ENCODE results near the gene CDH22. TPM values are rescaled to one million over a fixed set of nuclear protein-coding genes. Genes with fewer than 3 reads are reported as not detected.

Gene CDH22
- total RNA-seq, 2 donors from 2014 or later: not detected

- no peak for DNase-seq (ENCODE audit: low spot score)
Measured at GRCh38 chr20:46128310-46129151, 179.8 kb downstream of the CDH22 start.

GRCh38 chr20:46127396-46128010, 180.8 kb downstream of the CDH22 start:
- no peaks in the 10 kb centered on the region for H3K4me1 Mint-ChIP-seq (ENCODE audit: low read depth in 2 of 2)
- no peaks in the 10 kb centered on the region for H3K9me3 Mint-ChIP-seq
- no peak for DNase-seq (ENCODE audit: low spot score)
- ATAC-seq: no peak
- no peaks in the 10 kb centered on the region for H3K36me3 Mint-ChIP-seq
- H3K4me3 Mint-ChIP-seq: no peak overlapping the region
- no peak overlapping the region for H3K27ac Mint-ChIP-seq
- H3K27me3 Mint-ChIP-seq: peaks cover 3 to 6% of the 10 kb centered on the region in 2 donors

More at GRCh38 chr20:46128310-46129151, 179.8 kb downstream of the CDH22 start:
- Mint-ChIP-seq H3K27ac (no peak overlapping the region), H3K27me3 (peaks cover 8 to 11% of the 10 kb centered on the region in 2 donors), H3K4me3 (no peak overlapping the region), H3K9me3 (no peaks in the 10 kb centered on the region), H3K36me3 (no peaks in the 10 kb centered on the region), H3K4me1 (ENCODE audit: low read depth in 2 of 2) (no peaks in the 10 kb centered on the region)
- ATAC-seq: no peak

GRCh38 chr20:46126440-46127056, 181.8 kb downstream of the CDH22 start:
- Mint-ChIP-seq H3K27ac (no peak overlapping the region), H3K27me3 (peaks cover 0 to 3% of the 10 kb centered on the region in 2 donors), H3K4me1 (ENCODE audit: low read depth in 2 of 2) (peaks cover 0 to 2% of the 10 kb centered on the region in 2 donors), H3K36me3 (no peaks in the 10 kb centered on the region), H3K9me3 (no peaks in the 10 kb centered on the region), H3K4me3 (no peak overlapping the region)
- no peak for DNase-seq (ENCODE audit: low spot score)
- ATAC-seq: no peak

Other genes starting within 250 kb of the CDH22 start
- 10 to 100 TPM; 33.9 to 34.2 TPM for gene NCOA5, start 218.5 kb downstream of the CDH22 start, total RNA-seq
- 10 to 100 TPM in 1 of 2 donors, 1 to 10 TPM in 1; 6.7 to 32.7 TPM for gene CD40, start 190.2 kb downstream of the CDH22 start, total RNA-seq
- 100 to 1,000 TPM in 1 of 2 donors, 10 to 100 TPM in 1; 92.3 to 100 TPM for gene ELMO2, start 98.1 kb upstream of the CDH22 start, total RNA-seq
- under 1 TPM; 0.70 to 0.78 TPM for gene ZNF334, start 205.1 kb upstream of the CDH22 start, total RNA-seq
- under 1 TPM in 1 of 2 donors, not detected in 1; 0.31 TPM for gene OCSTAMP, start 242.2 kb upstream of the CDH22 start, total RNA-seq